ENCODE data around the gene COMMD6. TPM values are rescaled to one million over a fixed set of nuclear protein-coding genes. Genes with fewer than 3 reads are reported as not detected.

COMMD6 gene
- total RNA-seq, 4 donors from 2014 or later, result 45.1 to 92.6 (median 46.2) TPM

DNA sequence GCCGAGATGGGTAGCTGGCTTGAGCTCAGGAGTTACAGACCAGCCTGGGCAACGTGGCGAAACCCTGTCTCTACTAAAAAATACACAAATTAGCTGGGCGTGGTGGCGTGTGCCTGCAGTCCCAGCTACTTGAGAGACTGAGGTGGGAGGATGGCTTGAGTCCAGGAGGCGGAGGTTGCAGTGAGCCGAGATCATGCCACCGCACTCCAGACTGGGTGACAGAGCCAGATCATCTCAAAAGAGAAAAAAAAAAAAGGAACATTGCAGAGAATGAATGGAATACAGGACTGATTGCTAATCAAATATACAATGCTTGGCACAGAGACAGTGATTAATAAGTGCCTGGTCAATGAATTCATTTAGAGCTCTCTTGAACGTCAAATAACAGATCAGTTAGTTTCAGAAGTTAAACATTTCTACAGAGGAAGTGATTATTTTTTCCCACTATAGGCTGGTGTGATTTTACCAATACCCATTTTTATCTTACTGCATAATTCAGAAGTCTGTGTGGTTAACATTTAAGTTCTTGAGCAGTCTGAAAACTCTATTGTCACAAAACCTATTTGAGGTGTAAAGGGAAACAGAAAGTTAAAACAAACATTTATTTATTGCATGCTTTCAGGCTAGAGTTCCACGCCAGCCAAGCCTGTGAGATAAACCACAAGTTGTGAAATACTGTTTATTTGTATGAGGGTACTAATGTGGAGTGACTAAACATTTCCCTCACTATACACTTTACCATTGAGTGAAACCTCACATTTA is 48.0 kb downstream of the COMMD6 start:
- intact Hi-C loops (cut with DNase I; ENCODE audit: low total_unique reads) (loop anchor here (10.0 kb wide), 1 partner anchor 55 kb away; the partner anchor contains the start of gene UCHL3), in situ Hi-C loops (cut with MboI; ENCODE audit: low pct_ligation_motif_present in 1 of 4, low pct_unique_long_range_greater_than_20kb in 1 of 4, low sequenced_read_pairs in 3 of 4) (loop anchor here in 3 of 4 donors (10.0 to 25.0 kb wide), 3 partner anchors 55 to 127 kb away; partner anchors contain the start of gene UCHL3 (in 1 of the 3))

GRCh38 chr13:75486146-75487062 is 51.2 kb downstream of the COMMD6 start:
- Histone ChIP-seq H3K4me3 (no peak overlapping the region), H3K4me1 (peaks cover 0 to 14% (median 6%) of the 10 kb centered on the region in 4 donors), H3K9me3 (no peaks in the 10 kb centered on the region), H3K27me3 (peaks cover 9% of the 10 kb centered on the region), H3K27ac (no peak overlapping the region), H3K36me3 (no peaks in the 10 kb centered on the region)
- no peak for DNase-seq
- in situ Hi-C loops (cut with MboI; ENCODE audit: low pct_ligation_motif_present in 1 of 4, low pct_unique_long_range_greater_than_20kb in 1 of 4, low sequenced_read_pairs in 3 of 4), result loop anchor here in 3 of 4 donors (10.0 to 25.0 kb wide), 3 partner anchors 58 to 124 kb away; partner anchors contain the start of gene UCHL3 (in 1 of the 3)
- intact Hi-C loops (cut with DNase I; ENCODE audit: low total_unique reads), result loop anchor here (10.0 kb wide), 1 partner anchor 58 kb away; the partner anchor contains the start of gene UCHL3
- no peak for TF ChIP-seq POLR2AphosphoS5 (IDR thresholded peaks at IDR 0.05)
- TF ChIP-seq CTCF (IDR thresholded peaks at IDR 0.05), result no peak
- TF ChIP-seq POLR2A (IDR thresholded peaks at IDR 0.05), result no peak
- TF ChIP-seq EP300 (IDR thresholded peaks at IDR 0.05; ENCODE audit: low read depth), result no peak
- WGBS, 2 donors (ENCODE audit: low coverage in 1 of 2), result 25 to 54% methylated on average over 2 to 5 of the region's 5 CpGs

More for the DNA sequence above, 48.0 kb downstream of the COMMD6 start:
- WGBS, 2 donors (ENCODE audit: low coverage in 1 of 2), result 6 to 43% methylated on average over 10 of the region's 10 CpGs
- no peak overlapping the region for H3K27ac ChIP-seq
- TF ChIP-seq CTCF (IDR thresholded peaks at IDR 0.05) (no peak), POLR2AphosphoS5 (IDR thresholded peaks at IDR 0.05) (no peak), EP300 (IDR thresholded peaks at IDR 0.05; ENCODE audit: low read depth) (no peak), POLR2A (IDR thresholded peaks at IDR 0.05) (no peak)
- no peaks in the 10 kb centered on the region for H3K9me3 ChIP-seq
- peaks cover 0 to 7% (median 4%) of the 10 kb centered on the region in 4 donors for H3K4me1 ChIP-seq
- H3K27me3 ChIP-seq, result peaks cover 9% of the 10 kb centered on the region
- DNase-seq, result peak; percentile 27
- no peaks in the 10 kb centered on the region for H3K36me3 ChIP-seq
- peak overlapping the region in 1 of 4 donors; percentile 16 for H3K4me3 ChIP-seq

- no peak for TF ChIP-seq POLR2AphosphoS5 (IDR thresholded peaks at IDR 0.05)
- TF ChIP-seq EP300 (IDR thresholded peaks at IDR 0.05; ENCODE audit: low read depth), result no peak
- TF ChIP-seq CTCF (IDR thresholded peaks at IDR 0.05), result no peak
- TF ChIP-seq POLR2A (IDR thresholded peaks at IDR 0.05), result no peak
- H3K27ac ChIP-seq, result no peak overlapping the region
- peaks cover 0 to 14% (median 8%) of the 10 kb centered on the region in 4 donors for H3K4me1 ChIP-seq
- peaks cover 9% of the 10 kb centered on the region for H3K27me3 ChIP-seq
- DNase-seq, result no peak
- WGBS, 2 donors (ENCODE audit: low coverage in 1 of 2), result 84 to 93% methylated on average over 1 of the region's 1 CpG
- no peak overlapping the region for H3K4me3 ChIP-seq
- H3K36me3 ChIP-seq, result no peaks in the 10 kb centered on the region
- no peaks in the 10 kb centered on the region for H3K9me3 ChIP-seq
- in situ Hi-C loops (cut with MboI; ENCODE audit: low pct_ligation_motif_present in 1 of 4, low pct_unique_long_range_greater_than_20kb in 1 of 4, low sequenced_read_pairs in 3 of 4), result loop anchor here in 3 of 4 donors (10.0 to 25.0 kb wide), 3 partner anchors 59 to 123 kb away; partner anchors contain the start of gene UCHL3 (in 1 of the 3)
- intact Hi-C loops (cut with DNase I; ENCODE audit: low total_unique reads), result loop anchor here (10.0 kb wide), 1 partner anchor 59 kb away; the partner anchor contains the start of gene UCHL3
Measured at GRCh38 chr13:75485286-75486062, 52.2 kb downstream of the COMMD6 start.
